NCI-H345 treated with DMSO at 0.1 percent for 48 hours (cell line): Measurements from ENCODE around the gene IL21R.

Source experiments
- DNase-seq: peaks from one replicate; lab custom pipeline; 2025; ENCODE audit not compliant: unreplicated experiment; lab: John Stamatoyannopoulos, UW

The IL21R gene

GRCh38 chr16:27401768-27402568, at the start of gene IL21R:
IL21R (plus strand) TSS chr16:27402174; CDS start chr16:27430072, 27,898 bp downstream.
- no peak for DNase-seq

- DNase-seq: no peak
Observed at GRCh38 chr16:27353853-27354252, 48.1 kb upstream of the IL21R start.

GRCh38 chr16:27355610-27356009, 46.4 kb upstream of the IL21R start:
- no peak for DNase-seq

GRCh38 chr16:27356794-27357193, 45.2 kb upstream of the IL21R start:
- no peak for DNase-seq

DNA sequence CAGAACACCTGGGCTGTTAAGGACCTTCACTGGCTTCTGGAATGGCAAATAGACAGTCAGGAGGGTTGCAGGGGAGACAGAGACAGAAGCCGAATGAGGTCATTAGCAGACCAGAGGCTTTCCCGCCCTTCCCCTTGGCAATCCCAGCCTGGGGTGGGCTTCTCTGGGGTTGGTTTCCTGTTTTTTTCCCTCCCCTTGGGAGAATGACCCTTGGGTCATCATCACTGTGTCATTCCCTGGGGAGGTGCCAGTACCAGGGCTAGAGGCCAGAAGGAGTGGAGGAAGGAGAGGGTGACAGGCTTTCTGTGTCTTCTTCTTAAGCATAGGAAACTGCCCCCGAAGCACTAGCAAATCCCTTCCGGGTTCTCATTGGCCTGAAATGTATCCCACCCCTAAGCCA, 42.9 kb upstream of the IL21R start:
- no peak for DNase-seq

GRCh38 chr16:27359615-27360014, 42.4 kb upstream of the IL21R start:
- no peak for DNase-seq

DNA sequence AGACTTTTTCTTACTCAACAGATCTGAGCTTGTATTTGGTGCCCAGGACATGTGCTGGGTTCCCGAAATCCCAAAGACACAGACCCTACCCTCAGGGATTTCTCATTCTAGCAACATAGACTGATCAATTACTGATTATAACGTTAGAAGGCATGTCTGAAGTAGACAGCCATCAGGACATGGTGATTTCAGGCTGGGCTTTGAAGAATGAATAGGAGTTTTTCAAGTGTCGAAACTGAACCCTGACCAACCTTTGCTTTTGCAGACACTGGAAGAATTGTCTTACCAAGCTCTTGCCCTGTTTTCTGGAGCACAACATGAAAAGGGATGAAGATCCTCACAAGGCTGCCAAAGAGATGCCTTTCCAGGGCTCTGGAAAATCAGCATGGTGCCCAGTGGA, 40.0 kb upstream of the IL21R start:
- no peak for DNase-seq

- DNase-seq: no peak
Observed at GRCh38 chr16:27362570-27363245, 39.3 kb upstream of the IL21R start.

DNA sequence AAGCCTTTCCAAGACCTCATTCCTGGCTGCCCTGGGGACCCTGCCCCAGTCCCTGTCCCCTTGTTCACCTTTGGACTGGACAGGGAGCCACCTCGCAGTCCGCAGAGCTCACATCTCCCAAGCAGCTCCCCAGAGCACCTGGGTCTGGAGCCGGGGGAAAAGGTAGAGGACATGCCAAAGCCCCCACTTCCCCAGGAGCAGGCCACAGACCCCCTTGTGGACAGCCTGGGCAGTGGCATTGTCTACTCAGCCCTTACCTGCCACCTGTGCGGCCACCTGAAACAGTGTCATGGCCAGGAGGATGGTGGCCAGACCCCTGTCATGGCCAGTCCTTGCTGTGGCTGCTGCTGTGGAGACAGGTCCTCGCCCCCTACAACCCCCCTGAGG, 38.7 kb upstream of the IL21R start:
- no peak for DNase-seq

- no peak for DNase-seq
Observed at GRCh38 chr16:27363797-27364196, 38.2 kb upstream of the IL21R start.

- DNase-seq: no peak
Observed at GRCh38 chr16:27364493-27365141, 37.4 kb upstream of the IL21R start.

GRCh38 chr16:27365142-27366089, 36.6 kb upstream of the IL21R start:
- DNase-seq: no peak

DNA sequence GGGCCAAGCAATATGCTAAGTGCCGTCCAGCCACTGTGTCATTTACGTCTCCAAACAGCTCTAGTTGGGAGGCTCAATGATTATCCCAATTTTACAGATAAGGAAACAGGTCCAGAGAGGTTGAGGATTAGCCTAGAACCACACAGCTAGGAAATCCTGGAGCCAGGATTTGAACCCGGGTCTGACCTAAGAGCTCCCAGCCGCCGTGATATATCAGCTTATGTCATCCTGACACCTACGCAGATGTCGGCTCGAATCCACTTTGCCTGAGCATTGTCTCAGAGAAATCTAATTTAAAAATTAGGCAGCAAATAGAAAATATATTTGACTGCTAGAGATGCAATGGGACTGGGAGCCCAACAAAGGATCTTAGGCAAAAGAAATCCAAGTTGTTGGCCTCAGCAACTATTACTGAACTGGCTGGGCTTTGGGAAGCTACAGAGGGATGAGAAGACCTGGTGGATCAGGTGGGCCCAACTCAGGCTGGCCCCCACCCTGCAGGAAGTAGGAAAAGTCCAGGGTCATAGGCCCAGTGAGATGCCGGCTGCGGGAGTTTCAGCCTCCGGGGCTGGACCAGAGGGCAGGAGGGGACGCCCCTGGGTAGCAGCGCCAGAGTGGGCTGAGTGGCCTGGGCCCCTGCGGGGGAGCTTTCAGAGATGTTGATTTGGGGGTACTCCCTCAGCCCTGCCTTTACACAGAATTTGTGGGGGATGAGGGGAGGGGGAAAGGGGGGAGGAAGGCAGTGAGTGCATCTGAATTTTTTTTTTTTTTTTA, 35.1 kb upstream of the IL21R start:
- no peak for DNase-seq

DNA sequence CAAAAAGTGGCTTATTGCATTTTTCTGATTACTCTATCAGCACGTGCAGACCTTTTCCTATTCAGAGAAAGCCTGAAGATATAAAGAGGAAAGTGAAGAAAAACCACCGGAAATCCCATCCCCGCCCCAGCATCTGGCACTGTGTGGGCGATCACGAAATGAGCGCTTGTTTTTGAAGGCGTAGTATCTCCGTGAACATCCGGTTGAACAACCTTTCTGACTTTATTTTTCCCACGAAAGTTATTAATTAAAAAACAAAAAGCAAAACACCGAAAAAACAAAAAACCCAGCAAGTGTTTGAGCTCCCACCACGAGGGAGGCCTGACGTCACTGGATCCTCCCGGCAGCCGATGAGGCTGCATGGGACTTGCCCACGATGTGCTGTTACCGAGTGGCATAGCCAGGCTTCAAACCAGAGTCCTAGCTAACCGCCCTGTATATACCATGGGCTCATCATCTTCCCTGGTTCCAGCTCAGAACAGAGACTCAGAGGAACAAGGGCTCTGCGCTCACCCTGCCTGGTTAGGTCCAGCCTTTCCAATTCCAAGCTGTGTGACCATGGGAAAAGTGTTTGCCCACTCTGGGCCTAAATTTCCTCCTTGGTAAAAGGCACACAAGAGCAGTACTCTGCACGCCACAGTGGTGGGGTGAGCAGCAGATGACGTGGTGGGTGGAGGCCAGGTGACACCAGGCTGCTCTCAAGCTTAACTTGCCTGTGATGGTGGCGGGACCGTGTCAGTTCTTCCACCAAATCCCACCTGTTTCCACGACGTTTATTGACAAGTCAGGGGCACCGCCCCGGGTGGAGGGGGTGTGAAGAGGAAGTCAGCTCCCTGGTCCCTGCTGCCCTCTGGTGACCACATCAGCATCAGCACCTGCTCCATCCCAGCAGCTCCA, 34.3 kb upstream of the IL21R start:
- DNase-seq: no peak

DNA sequence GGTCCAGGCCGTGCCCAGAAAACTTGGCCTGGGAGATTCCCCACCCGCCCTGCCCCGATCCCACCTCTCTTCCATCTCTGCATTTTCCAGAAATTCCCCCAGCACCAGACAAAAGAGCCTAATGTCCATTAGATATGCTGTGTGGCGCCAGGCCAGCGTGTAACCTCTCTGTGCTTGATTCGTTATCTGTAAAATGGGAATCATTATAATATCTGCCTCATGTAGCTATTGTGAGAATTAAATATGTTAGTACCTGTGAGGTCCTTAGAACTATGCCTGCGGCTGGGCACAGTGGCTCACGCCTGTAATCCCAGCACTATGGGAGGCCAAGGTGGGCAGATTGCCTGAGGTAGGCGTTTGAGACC, 33.6 kb upstream of the IL21R start:
- no peak for DNase-seq

DNA sequence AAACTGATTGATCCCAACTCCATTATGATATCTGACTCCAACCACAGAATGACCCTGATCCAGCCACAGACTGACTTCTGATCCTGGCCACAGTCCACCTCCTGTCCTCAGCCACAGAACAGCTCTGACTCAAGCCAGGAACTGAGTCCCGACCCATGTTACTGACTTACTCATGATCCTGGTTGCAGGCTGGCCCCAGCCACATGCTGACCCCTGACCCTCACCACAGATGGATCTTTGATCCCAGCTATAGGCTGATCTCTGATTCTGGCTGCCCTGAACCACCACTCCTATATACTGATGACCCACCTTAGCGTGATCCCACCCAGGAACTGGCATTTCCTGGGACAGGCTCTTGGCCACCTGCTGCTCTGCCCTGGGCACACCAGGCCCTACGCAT, 32.2 kb upstream of the IL21R start:
- no peak for DNase-seq

GRCh38 chr16:27370318-27370717, 31.7 kb upstream of the IL21R start:
- no peak for DNase-seq

- no peak for DNase-seq
Observed at GRCh38 chr16:27373312-27373711, 28.7 kb upstream of the IL21R start.

DNA sequence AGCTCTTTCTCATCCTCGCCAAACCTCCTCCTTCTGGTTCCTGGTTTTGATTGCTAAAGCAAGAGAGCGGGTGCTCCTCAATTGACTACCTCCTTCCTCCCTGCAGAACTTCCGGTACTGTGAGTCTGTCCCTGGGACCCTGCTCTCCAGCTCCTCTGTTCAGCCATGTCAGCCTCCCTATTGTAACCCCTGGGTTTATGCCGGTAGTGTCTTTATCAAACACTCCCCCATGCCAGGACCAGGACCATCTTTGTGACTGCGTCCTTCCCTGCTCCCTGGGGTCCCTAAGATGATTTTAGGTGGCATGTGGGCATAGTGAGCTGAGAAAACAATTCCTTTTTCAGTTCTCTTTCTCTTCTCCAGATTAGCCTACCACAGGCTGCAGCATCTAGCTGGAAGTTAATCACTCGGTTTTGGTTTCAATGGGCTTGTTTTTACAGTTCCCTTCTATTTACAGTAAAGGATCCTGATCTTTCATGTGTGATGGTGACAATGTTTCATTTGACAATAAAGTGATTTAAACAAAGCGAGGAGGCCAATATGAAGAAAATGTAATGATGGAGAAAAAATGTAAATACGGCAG, 27.7 kb upstream of the IL21R start:
- DNase-seq: no peak
